OCI-LY3 (cell line): ENCODE results near the gene DNAJC7.

Source experiments
- H2AFZ ChIP-seq: fragments of 200-600, 300-600 bp; shearing (Covaris generic); 2 replicates; pipeline ENCODE4 v1.6.0; 2014; ENCODE audit warnings: antibody characterized with exemption, low read depth, low read length
- H3K27ac ChIP-seq: fragments of 200-600, 300-600 bp; sonication (generic); 2 replicates; pipeline ENCODE4 v1.5.1; 2014; ENCODE audit warnings: mild to moderate bottlenecking, low read length, moderate library complexity, mixed read lengths
- H3K27me3 ChIP-seq: fragments of 200-600, 300-600 bp; sonication (generic); 2 replicates; pipeline ENCODE4 v1.6.1; 2014; ENCODE audit warnings: low read depth, low read length, mixed read lengths
- H3K36me3 ChIP-seq: fragments of 200-600, 300-600 bp; sonication (generic); replicated peaks from 2 replicates; pipeline ENCODE3; 2014; ENCODE audit warnings: low read depth, low read length, mixed read lengths
- H3K4me1 ChIP-seq: fragments of 300-600, 200-600 bp; sonication (generic); 2 replicates; pipeline ENCODE4 v1.6.1; 2014; ENCODE audit warnings: low read length, mixed read lengths
- H3K4me2 ChIP-seq: fragments of 200-600, 300-600 bp; sonication (generic); 2 replicates; pipeline ENCODE4 v1.6.1; 2014; ENCODE audit warnings: low read length, mixed read lengths
- H3K4me3 ChIP-seq: fragments of 300-600, 200-600 bp; sonication (generic); 2 replicates; pipeline ENCODE4 v1.5.1; 2014; ENCODE audit warnings: antibody characterized with exemption, mild to moderate bottlenecking, low read length, moderate library complexity
- H3K79me2 ChIP-seq: fragments of 300-600, 200-600 bp; shearing (Covaris generic); 2 replicates; pipeline ENCODE4 v1.6.1; 2014; ENCODE audit warnings: mild to moderate bottlenecking, low read length, mixed read lengths
- H3K9ac ChIP-seq: fragments of 300-600, 200-600 bp; shearing (Covaris generic); 2 replicates; pipeline ENCODE4 v1.6.0; 2014; ENCODE audit warnings: mild to moderate bottlenecking, low read length, moderate library complexity
- H3K9me3 ChIP-seq: fragments of 200-600, 300-600 bp; shearing (Covaris generic); 2 replicates; pipeline ENCODE4 v1.6.1; 2014; ENCODE audit warnings: low read length, mixed read lengths; ENCODE audit not compliant: insufficient read depth
- H4K20me1 ChIP-seq: fragments of 200-600, 300-600 bp; sonication (generic); 2 replicates; pipeline ENCODE4 v1.6.1; 2016; ENCODE audit warnings: low read length, mixed read lengths; ENCODE audit not compliant: insufficient read depth
- EZH2phosphoT487 ChIP-seq: fragments of 200-600 bp; shearing (Covaris generic); IDR thresholded peaks from 2 replicates; pipeline ENCODE4 v1.6.1; 2018; ENCODE audit warnings: antibody characterized with exemption, mixed run types, low read depth
- TF ChIP-seq, protein P1 (sequence below): fragments of 200-600, 300-600 bp; sonication (generic); IDR thresholded peaks from 2 replicates; pipeline ENCODE4 v1.5.1; 2014; ENCODE audit warnings: antibody characterized with exemption, low read length, low read depth

The DNAJC7 gene

GRCh38 chr17:41972571-41973407, 44.5 kb downstream of the DNAJC7 start:
- H3K27me3 ChIP-seq, result no peaks in the 10 kb centered on the region
- H2AFZ ChIP-seq, result no peak overlapping the region
- H3K27ac ChIP-seq, result peak overlapping the region; percentile 70
- peaks cover 43% of the 10 kb centered on the region for H4K20me1 ChIP-seq
- H3K36me3 ChIP-seq, result peaks cover 83% of the 10 kb centered on the region
- H3K9me3 ChIP-seq, result no peaks in the 10 kb centered on the region
- TF ChIP-seq EZH2phosphoT487, result no peak
- TF ChIP-seq, protein P1, sequence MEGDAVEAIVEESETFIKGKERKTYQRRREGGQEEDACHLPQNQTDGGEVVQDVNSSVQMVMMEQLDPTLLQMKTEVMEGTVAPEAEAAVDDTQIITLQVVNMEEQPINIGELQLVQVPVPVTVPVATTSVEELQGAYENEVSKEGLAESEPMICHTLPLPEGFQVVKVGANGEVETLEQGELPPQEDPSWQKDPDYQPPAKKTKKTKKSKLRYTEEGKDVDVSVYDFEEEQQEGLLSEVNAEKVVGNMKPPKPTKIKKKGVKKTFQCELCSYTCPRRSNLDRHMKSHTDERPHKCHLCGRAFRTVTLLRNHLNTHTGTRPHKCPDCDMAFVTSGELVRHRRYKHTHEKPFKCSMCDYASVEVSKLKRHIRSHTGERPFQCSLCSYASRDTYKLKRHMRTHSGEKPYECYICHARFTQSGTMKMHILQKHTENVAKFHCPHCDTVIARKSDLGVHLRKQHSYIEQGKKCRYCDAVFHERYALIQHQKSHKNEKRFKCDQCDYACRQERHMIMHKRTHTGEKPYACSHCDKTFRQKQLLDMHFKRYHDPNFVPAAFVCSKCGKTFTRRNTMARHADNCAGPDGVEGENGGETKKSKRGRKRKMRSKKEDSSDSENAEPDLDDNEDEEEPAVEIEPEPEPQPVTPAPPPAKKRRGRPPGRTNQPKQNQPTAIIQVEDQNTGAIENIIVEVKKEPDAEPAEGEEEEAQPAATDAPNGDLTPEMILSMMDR, result no peak
- peaks cover 81% of the 10 kb centered on the region for H3K79me2 ChIP-seq
- peaks cover 61% of the 10 kb centered on the region for H3K4me1 ChIP-seq
- H3K4me2 ChIP-seq, result peak overlapping the region; percentile 59
- no peak overlapping the region for H3K9ac ChIP-seq
- peak overlapping the region; percentile 39; the same call in 1 of the 2 replicates for H3K4me3 ChIP-seq

- Histone ChIP-seq H3K4me2 (peak overlapping the region; percentile 59; the same call in 1 of the 2 replicates), H2AFZ (no peak overlapping the region), H3K27me3 (no peaks in the 10 kb centered on the region), H3K36me3 (peaks cover 77% of the 10 kb centered on the region), H3K79me2 (peaks cover 89% of the 10 kb centered on the region), H3K9me3 (no peaks in the 10 kb centered on the region), H3K27ac (peak overlapping the region; percentile 70; the same call in 1 of the 2 replicates), H4K20me1 (peaks cover 47% of the 10 kb centered on the region), H3K9ac (no peak overlapping the region), H3K4me1 (peaks cover 57% of the 10 kb centered on the region), H3K4me3 (peak overlapping the region; percentile 39; the same call in 1 of the 2 replicates)
- TF ChIP-seq EZH2phosphoT487, result no peak
- TF ChIP-seq, protein P1, result no peak
These were observed 45.3 kb downstream of the DNAJC7 start for GRCh38 chr17:41971721-41972523.

- Histone ChIP-seq H4K20me1 (peaks cover 47% of the 10 kb centered on the region), H3K4me2 (no peak overlapping the region), H3K9me3 (no peaks in the 10 kb centered on the region), H3K27ac (no peak overlapping the region), H3K36me3 (peaks cover 72% of the 10 kb centered on the region), H2AFZ (no peak overlapping the region), H3K9ac (no peak overlapping the region), H3K4me1 (peaks cover 49% of the 10 kb centered on the region), H3K27me3 (no peaks in the 10 kb centered on the region), H3K79me2 (peaks cover 90% of the 10 kb centered on the region), H3K4me3 (no peak overlapping the region)
- no peak for TF ChIP-seq EZH2phosphoT487
- TF ChIP-seq, protein P1, result no peak
These were observed 46.3 kb downstream of the DNAJC7 start for GRCh38 chr17:41970901-41971331.

DNA sequence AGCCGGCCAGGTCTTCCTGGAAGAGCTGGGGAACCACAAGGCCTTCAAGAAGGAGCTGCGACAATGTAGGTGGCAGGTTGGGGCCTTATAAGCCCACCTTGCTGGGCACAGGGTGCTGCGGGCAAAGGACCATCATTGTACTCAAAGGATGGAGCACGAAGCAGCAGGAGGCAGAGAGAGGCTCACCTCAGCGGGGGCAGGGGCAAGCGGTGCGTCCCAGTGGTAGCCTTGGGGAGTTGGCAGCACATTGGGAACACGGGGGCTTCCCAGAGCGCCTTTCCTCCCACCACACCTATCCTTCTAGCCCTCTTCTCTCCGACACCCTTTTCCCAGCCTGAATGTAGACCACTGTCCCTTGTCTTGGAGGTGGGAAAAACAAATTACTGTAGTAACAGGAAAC, 48.6 kb downstream of the DNAJC7 start:
- Histone ChIP-seq H3K4me1 (peaks cover 44% of the 10 kb centered on the region), H3K4me3 (no peak overlapping the region), H4K20me1 (peaks cover 46% of the 10 kb centered on the region), H3K27me3 (no peaks in the 10 kb centered on the region), H3K9ac (no peak overlapping the region), H2AFZ (no peak overlapping the region), H3K79me2 (peaks cover 71% of the 10 kb centered on the region), H3K9me3 (no peaks in the 10 kb centered on the region), H3K36me3 (peaks cover 51% of the 10 kb centered on the region), H3K27ac (no peak overlapping the region), H3K4me2 (no peak overlapping the region)
- no peak for TF ChIP-seq EZH2phosphoT487
- TF ChIP-seq, protein P1, result no peak
